HG02610 (cell line): ENCODE measurements around the gene BCL11B.

Source experiments
- ATAC-seq: cut with Tn5 transposase; IDR thresholded peaks from one replicate; pipeline ENCODE4 v1.9.1; 2021; ENCODE audit warnings: mild to moderate bottlenecking, moderate library complexity; ENCODE audit not compliant: unreplicated experiment

BCL11B gene

GRCh38 chr14:99226687-99227086 is 45.3 kb downstream of the BCL11B start:
- no peak for ATAC-seq

GRCh38 chr14:99225436-99226203 is 46.4 kb downstream of the BCL11B start:
- no peak for ATAC-seq

- no peak for ATAC-seq
These were observed 47.0 kb downstream of the BCL11B start for GRCh38 chr14:99224948-99225347.

GRCh38 chr14:99224116-99224910 is 47.7 kb downstream of the BCL11B start:
- ATAC-seq: no peak

GRCh38 chr14:99221445-99221844 is 50.6 kb downstream of the BCL11B start:
- no peak for ATAC-seq

- no peak for ATAC-seq
These were observed 54.7 kb downstream of the BCL11B start for GRCh38 chr14:99217066-99217955.

- ATAC-seq: no peak
These were observed 55.8 kb downstream of the BCL11B start for GRCh38 chr14:99216191-99216590.

- no peak for ATAC-seq
These were observed 56.7 kb downstream of the BCL11B start for GRCh38 chr14:99215277-99215676.

- ATAC-seq: no peak
These were observed 57.3 kb downstream of the BCL11B start for GRCh38 chr14:99214701-99215100.

GRCh38 chr14:99213527-99213971 is 58.4 kb downstream of the BCL11B start:
- no peak for ATAC-seq

- no peak for ATAC-seq
These were observed 58.9 kb downstream of the BCL11B start for GRCh38 chr14:99213101-99213500.

- ATAC-seq: no peak
These were observed 59.4 kb downstream of the BCL11B start for GRCh38 chr14:99212646-99213045.

- ATAC-seq: no peak
These were observed 59.8 kb downstream of the BCL11B start for GRCh38 chr14:99212199-99212598.

GRCh38 chr14:99211410-99211809 is 60.6 kb downstream of the BCL11B start:
- ATAC-seq: no peak

- ATAC-seq: no peak
These were observed 61.7 kb downstream of the BCL11B start for GRCh38 chr14:99210333-99210732.

- ATAC-seq: no peak
These were observed 62.6 kb downstream of the BCL11B start for GRCh38 chr14:99209409-99209808.

- no peak for ATAC-seq
These were observed 63.7 kb downstream of the BCL11B start for GRCh38 chr14:99208318-99208717.

GRCh38 chr14:99207456-99207855 is 64.5 kb downstream of the BCL11B start:
- no peak for ATAC-seq

- ATAC-seq: no peak
These were observed 65.9 kb downstream of the BCL11B start for GRCh38 chr14:99206090-99206489.

GRCh38 chr14:99205086-99205688 is 66.8 kb downstream of the BCL11B start:
- ATAC-seq: no peak

- no peak for ATAC-seq
These were observed 68.2 kb downstream of the BCL11B start for GRCh38 chr14:99203801-99204200.
